D721Med (cell line): ENCODE measurements around the gene PLXDC1.

ENCODE experiments used
- DNase-seq: peaks from one replicate; pipeline ENCODE4 v3.0.0; 2011; ENCODE audit warnings: low spot score; ENCODE audit not compliant: insufficient read length
- FAIRE-seq: peaks from 2 replicates; lab custom pipeline; 2011; peaks lifted over from hg19 to GRCh38; lab: Jason Lieb, UNC
- TF ChIP-seq, protein P1 (sequence below): IDR thresholded peaks from 2 replicates; pipeline ENCODE4 v1.5.1; 2012; ENCODE audit warnings: mild to moderate bottlenecking, control low read depth; ENCODE audit not compliant: insufficient read depth; ENCODE audit errors: missing control alignments

The PLXDC1 gene

DNA sequence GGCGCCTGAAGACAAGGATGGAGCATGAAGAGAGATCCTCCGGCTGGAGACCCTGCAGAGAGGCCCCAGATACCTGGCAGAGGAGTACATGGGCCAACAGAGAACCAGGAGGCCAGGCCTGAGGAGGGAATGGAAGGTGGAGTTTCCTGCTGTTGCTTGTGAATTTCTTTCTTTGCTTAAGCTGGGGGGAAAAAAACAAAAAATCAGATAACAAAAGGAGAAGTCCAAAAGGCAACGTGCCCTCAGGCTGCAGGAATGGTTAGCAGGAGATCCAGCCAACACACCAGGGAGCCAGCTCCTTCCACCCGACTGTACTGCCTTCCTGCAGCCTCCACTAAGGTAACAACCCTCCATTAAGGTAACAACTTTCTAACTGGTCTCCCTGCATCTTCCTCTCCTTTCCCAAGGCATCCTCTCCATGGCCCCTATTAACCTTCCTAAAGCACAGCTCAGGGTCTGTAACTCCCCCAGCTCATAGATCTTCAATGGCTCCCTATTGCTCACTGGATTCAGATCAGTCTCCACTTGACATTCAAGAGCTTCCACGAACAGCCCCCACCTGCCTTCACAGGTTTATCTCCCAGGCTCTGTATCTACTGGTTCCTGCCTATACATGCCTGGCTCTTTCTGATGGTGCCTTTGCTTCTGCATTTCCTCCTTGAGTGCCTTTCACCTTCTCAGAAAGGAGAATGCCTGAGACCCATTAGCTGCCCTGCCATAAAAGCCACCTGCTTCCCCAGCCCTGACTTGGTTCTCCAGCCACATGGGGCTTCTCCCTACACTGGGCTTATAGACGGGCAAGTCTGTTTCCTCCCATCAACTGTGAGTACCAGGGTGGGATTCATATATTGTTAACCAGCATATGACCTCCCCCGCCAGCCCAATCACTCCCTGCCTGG is 15.2 kb upstream of the PLXDC1 start:
- FAIRE-seq (no peak), DNase-seq (no peak)
- TF ChIP-seq, protein P1, sequence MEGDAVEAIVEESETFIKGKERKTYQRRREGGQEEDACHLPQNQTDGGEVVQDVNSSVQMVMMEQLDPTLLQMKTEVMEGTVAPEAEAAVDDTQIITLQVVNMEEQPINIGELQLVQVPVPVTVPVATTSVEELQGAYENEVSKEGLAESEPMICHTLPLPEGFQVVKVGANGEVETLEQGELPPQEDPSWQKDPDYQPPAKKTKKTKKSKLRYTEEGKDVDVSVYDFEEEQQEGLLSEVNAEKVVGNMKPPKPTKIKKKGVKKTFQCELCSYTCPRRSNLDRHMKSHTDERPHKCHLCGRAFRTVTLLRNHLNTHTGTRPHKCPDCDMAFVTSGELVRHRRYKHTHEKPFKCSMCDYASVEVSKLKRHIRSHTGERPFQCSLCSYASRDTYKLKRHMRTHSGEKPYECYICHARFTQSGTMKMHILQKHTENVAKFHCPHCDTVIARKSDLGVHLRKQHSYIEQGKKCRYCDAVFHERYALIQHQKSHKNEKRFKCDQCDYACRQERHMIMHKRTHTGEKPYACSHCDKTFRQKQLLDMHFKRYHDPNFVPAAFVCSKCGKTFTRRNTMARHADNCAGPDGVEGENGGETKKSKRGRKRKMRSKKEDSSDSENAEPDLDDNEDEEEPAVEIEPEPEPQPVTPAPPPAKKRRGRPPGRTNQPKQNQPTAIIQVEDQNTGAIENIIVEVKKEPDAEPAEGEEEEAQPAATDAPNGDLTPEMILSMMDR = no peak

DNA sequence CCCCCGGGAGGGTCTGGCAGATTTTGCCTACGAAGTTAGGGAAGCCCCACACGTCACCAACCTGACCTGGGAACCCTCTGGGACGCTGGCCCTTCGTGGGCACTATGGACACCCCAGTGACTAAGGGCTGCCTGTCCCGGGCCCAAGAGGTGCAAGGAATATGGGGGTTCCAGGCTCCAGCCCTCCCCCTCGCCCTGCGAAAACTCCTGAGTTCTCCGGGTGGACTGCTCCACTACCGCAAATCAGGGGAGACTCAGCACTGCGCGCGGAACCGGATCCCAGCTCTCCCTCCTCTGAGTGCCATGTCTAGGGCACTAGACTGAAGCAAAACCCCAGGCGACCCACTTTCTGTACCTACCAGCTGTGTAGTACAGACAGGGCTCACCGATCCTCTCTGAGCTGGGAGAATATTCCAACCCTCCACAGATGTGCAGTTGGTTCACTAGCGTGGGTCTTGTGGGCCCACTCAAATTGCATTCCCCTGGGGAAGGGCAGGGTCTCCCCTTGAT is 14.5 kb upstream of the PLXDC1 start, which contains the start of gene ARL5C:
ARL5C (minus strand) TSS at position 321 of the 509 bp plus-strand sequence. CDS start 401 bp downstream, outside the sequence.
- FAIRE-seq (no peak), DNase-seq (no peak)
- TF ChIP-seq, protein P1 = no peak

DNA sequence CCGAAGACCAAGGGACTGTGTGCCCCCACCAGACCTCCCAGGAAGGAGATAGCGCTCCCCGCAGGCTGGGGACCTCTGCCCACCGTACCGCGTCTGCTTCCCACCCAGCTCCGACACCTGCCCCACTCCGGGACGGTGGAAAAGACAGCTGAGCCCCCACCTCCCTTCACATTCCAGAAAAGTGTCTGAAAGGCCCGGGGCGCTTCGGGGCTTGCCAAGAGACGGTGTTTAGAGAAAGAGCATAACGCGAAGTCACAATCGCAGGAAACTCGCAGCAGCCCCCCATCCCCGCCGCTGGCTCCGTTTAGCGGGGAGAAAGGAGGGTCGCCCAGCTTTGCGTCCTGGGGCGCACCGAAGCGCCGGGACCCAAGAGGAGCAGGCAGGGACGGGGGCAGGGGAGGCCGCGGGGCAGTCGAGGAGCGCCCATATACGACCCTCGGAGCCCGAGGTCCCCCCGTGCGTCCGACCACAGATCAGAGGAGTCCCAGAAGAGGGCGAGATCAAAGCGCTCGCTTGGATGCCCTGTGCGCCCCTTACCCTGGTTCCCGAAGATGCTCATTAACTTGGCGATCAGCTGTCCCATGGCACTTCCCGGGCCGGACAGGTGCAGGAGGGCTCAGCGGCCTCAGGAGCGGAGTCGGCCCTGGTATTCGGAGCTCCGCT is 13.9 kb upstream of the PLXDC1 start:
- no peak for DNase-seq
- TF ChIP-seq, protein P1 = no peak
- FAIRE-seq = no peak

DNA sequence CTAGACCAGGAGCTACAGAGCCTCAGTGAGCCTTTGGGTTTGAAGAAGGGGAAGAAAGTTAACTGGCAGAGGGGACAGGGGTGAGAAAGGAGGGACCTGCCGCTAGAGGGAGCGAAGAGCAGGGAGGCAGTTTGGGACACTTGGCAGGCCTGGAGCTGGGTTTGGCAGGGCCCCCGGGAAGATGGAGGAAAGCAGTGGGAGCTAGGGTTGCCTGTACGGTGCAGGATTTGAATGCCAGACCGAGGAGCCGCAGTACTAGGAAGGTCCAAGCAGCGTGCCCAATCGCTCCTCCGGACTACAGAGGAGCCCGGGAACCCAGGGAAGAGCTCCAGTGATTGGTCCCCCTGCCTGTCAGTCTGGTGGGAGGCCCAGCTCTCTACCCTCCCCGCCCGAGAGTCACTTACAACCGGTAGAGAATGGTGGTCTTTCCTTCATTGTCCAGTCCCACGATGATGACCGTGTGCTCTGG is 13.3 kb upstream of the PLXDC1 start:
- TF ChIP-seq, protein P1 = peak; percentile 92

DNA sequence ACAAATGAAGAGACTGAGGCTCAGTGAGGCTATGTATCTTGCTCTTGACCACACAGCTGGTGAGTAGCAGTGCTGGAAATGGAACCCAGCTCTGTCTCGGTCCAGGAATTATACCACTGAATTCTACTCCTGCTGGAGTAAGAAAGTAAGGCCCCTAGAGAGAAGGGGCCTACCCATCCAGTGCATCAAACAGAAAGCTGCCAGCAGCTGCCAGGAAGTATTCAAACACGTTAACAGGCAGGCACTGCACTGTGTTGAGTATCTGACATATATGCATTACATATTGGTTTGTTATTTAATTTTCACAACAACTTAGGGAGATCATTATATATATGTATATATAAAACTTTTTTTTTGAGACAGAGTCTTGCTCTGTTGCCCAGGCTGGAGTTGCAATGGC is 10.5 kb upstream of the PLXDC1 start:
- TF ChIP-seq, protein P1 = no peak
- no peak for FAIRE-seq
- DNase-seq = no peak

More for the DNA sequence above, 13.3 kb upstream of the PLXDC1 start:
- FAIRE-seq = no peak
- peak; percentile 70 for DNase-seq

DNA sequence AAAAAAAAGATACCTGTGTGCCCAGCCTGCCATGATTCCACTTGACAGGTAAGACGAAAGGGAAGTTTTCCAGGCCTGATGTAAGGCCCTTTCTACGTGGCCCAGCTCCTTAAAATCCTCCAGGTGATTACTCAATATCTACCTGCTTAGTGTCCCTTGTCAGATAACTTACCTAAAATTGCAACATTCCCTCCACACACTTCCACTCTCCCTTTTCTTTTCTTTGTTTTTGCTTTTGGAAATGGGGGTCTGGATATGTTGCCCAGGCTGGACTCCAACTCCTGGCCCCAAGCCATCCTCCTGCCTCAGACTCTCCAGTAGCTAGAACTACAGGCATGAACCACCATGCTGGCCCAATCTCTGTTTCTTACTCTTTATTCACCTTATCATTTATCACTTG is 7.2 kb upstream of the PLXDC1 start:
- TF ChIP-seq, protein P1 = no peak
- DNase-seq = no peak
- no peak for FAIRE-seq
